HG02763 (cell line): Measurements from ENCODE around the gene SEMA4F.

Experiments used
- ATAC-seq: cut with Tn5 transposase; IDR thresholded peaks from one replicate; pipeline ENCODE4 v1.9.1; 2021; ENCODE audit warnings: mild to moderate bottlenecking, moderate library complexity; ENCODE audit not compliant: unreplicated experiment

SEMA4F gene

DNA sequence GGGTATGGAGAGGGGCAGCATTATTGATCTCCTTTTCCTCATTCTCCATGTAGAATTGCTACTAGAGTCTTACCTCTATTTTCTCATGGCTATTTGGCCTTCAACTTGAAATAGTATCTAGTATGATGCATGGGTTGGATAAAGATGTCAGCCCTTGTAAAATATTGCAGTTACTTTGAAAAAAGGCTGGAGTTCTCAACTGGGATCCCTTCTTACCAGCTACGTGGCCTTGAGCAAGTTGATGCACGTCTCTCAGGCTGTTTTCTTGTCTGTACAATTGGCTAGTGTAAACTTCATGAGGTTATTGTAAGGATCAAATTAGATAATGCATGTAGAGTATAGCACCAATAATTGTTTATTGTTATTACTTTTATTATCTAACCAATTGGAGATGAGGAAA, 50.2 kb downstream of the SEMA4F start:
- ATAC-seq = no peak

DNA sequence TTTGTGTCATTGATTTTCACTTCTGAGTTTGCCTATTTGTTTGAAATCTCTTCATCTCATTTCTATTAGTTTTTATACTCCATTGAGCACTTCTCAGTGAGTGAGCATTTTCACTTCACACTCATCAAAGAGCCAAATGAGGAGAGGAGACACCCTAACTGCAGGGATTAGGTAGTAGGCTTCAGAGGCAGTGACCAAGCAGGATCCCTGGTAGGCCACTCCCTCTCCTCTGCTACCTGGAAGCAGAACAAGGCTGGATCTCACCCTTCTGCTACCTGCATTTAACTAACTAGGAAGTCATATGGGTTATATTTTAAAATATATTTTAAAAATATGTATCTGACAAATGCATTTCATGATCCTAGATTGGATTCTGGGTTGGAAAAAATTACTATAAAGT, 52.7 kb downstream of the SEMA4F start:
- no peak for ATAC-seq

DNA sequence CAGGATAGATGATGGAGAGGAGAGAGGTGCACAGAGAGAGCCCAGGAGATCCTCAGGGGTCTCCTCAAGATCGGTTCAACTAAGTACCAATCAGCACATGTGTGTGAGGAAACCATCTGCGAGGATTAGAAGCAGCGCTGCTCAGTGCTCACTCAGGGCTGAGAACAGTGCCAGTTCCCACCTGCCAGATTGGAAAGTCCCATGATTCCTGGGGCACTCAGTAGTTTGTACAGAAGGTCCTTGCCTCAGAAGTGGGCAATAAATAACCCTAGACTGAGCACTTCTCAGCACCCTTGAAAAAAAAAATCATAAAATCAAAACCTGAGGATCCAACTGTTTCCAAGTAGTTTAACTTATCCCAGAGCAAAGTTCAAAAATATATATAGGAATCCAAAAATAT, 53.8 kb downstream of the SEMA4F start:
- ATAC-seq = no peak

DNA sequence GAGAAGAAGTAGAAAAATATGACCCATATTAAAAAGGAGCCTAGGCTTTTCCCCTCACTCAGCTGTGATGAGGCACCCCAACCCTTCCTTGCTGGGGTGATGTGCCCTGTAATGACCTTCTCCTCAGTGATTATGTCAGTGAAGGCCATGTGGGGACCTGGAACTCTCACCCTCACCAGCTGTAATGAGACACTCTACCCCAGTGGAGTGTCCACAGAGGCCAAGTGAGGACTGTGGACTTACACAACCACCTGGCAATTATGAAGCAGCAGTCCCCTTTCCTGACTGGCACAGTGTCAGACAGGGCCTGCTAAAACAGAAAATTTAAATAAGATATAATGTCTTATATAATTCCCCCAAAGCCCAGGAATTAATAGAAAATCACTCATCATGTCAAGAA, 54.2 kb downstream of the SEMA4F start:
- ATAC-seq = no peak

DNA sequence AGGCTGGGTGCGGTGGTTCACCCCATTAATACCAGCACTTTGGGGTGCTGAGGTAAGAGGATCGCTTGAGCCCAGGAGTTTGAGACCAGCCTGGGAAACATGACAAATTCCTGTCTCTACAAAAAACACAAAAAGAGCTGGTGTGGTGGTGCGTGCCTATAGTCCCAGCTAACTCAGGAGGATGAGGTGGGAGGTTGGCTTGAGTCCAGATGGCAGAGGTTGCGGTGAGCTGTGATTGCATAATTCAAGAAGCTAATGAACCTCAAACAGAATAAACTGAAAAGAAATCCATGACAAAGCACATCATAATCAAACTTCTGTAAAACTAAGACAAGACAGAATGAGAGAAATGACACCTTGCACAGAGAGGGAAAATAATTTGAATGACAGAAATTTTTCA, 54.8 kb downstream of the SEMA4F start:
- ATAC-seq = no peak

DNA sequence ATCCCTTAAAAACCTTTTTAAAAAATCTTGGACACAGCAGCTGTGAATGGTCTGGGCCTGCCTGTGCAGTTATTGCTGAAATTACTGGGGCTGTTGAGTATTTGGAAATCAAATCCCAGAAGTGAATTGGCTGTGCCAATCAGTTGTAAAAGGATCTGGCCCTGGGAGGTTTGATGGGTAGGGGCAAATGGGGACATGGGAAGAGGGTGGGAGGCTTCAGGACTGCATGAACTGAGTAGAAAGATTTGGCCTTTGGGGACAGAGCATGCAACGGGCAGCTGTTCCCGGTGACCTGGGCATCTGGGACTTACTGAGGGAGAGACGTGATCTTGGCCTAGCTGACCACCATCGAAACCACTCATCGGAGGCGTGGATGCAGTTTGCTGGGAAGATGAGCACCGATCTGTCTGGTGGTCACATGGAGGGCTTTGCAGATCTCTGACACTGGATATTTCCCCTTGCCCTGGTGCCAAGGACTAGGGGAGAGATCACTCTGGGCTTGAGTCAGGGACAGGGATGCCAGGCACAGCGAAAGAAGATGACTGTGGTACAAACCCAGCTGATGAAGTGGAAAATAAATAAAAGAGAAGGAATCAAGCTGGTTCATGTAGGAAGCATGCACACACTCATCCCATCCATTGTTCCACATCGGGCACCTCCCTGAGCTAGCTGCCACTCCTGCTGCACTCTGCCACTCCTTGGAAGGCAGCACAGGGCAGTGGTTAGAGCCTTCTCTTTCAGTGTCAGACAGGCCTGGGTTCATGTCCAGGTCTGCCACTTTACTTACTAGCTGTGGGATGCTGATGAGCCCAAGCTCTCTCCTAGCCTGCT, 58.4 kb downstream of the SEMA4F start:
- ATAC-seq = no peak

DNA sequence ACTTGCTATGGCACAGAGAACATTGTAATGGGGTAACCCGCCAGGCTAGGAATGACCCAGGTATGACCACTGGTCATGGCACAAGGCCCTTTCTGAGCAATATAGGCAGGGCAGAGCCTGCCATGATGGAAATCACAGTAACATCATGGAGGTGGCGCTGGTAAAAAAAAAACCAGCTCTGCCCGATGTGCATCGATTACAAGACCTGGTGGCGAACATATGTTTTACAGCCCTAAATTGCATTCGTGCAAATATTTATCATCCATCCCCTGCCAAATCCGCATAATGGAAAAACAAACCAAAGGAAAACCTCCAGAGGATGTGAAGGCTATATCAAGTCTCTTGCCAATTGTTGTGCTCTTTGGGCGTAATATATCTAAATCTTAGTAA, 60.6 kb downstream of the SEMA4F start:
- no peak for ATAC-seq

DNA sequence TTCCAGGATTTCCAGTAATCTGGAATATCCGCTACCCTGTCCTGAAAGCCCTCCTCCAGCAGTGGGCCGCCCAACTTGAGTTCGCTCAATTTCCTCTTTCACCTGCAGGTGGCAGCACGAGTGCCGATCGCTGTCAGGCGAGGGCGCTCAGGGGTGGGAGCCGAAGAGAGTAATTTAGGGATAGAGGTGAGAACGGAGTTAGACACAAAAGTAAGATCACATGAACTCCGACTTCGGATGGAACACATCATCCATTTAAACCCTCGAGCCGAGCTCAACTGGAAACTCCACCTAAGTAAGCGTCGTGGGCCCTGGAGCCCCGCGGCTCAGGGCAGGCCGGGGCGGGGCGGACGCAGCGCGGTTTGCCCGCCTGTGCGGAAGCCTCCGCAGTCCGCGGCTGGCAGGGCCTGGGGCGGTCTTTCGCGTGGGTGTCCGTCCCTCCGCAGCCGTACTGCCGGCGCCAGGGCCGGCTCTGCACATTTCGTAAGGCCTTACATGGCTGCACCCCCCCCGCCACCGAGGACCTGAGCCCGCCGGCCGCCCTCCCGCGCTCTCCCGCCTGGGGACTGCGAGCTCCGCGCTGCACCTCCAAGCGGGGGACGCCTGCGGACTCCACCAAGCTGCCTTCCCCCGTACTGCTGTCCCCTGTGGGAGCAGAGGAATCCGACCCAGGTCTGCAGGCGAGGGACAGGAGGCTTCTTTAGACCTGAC, 61.2 kb downstream of the SEMA4F start:
- peak; percentile 85 for ATAC-seq

DNA sequence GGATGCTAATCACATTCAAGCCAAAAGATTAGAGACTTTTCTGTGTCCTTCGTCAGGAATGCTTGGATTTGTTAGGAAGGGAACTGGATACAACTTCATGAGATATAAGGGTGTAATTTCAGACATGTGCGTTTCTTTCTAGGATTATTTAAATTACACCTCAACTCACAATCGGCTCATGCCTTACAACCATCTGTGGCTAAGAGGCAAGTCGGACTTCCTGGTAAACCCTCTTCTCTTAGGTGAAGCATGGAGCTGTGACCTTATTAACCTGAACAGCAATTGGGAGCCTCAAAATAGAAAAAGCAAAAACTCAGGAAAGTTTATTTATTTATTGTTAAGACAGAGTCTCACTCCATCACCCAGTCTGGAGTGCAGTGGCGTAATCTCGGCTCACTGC, 61.8 kb downstream of the SEMA4F start:
- ATAC-seq = no peak

DNA sequence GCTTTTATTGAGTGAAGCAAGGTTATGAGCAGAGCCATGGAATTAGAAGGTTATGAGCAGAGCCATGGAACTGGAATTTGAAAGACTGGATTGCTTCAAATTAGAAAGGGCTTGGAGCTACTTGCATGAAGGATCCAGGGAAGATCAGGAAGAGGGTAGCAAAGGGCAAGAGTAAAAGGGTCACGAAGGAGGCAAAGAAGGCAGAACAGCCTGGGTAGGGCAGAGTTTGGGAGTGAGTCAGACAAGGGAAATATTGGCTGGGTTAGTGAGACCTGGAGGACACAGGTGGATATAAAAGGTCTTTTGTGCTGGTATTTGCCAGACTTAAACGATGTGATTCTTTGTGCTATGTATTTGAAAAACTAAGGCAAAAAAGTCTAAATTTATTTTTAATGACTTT, 65.0 kb downstream of the SEMA4F start:
- no peak for ATAC-seq

DNA sequence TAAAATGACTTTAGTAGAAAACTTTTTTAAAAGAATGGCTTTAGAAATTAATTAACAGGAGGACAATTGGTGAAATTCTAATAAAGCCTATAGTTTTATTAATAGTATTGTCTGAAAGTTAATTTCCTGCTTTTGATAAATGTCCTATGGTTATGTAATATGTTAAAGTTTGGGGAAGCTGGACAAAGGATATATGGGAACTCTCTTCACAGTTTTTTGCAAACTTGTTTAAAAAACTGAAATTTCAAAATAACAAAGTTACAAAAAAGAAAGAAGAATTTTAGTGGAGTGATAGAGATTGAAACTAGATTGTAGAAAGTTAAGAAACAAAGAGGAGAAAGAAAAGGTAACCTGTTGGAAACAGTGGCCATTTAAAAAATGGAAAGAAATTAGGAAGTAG, 67.3 kb downstream of the SEMA4F start:
- no peak for ATAC-seq

DNA sequence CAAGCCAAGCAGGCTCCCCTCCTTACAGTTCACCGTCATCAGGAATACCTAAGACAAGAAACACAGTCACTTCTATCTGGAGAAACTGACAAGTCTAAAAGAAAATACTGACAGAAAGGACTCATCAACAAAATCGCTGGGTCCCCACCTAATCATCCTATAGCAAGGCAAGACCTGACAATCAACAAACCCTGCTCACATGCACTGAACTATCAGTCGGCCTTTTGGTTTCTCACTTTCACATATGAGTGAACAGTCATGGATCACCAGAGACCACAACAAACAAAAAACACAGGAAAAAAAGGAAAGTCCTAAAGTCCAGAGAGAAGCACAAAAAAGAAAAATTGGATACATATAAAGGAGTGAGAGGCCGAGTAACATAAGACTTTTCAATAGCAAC, 70.4 kb downstream of the SEMA4F start:
- ATAC-seq = no peak

DNA sequence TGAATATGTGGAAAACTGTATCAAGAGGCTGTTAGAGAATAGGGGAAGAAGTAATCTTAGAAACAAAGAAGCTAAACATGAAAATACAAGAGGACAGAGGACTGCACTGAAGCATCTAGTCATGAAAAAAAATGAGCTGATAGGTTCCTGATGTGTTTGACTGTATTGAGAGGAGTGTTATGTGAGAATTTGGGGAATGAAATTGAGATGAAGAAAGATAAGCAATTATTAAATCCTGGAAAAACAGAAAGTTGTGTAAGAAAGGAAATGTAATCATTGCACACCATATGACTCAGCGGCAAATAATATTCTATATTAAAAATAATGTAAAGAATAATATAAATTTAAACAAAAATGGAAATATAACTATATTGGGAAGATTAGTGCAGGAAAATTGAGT, 71.2 kb downstream of the SEMA4F start:
- no peak for ATAC-seq

DNA sequence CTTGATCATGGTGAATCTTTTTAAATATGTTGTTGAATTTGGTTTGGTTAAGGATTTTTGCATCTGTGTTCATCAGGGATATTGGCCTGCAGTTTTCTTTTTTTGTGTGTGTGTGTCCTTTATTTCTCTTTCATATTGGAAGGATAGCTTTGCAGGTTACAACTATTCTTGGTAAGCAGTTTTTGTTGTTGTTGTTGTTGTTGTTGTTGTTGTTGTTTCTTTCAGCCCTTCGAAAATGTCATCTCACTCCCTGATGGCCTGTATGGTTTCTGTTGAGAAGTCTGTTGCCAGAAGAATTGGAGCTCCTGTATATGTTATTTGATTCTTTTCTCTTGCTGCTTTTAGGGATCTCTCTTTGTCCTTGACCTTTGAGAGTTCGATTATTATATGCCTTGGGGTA, 74.8 kb downstream of the SEMA4F start:
- ATAC-seq = no peak

DNA sequence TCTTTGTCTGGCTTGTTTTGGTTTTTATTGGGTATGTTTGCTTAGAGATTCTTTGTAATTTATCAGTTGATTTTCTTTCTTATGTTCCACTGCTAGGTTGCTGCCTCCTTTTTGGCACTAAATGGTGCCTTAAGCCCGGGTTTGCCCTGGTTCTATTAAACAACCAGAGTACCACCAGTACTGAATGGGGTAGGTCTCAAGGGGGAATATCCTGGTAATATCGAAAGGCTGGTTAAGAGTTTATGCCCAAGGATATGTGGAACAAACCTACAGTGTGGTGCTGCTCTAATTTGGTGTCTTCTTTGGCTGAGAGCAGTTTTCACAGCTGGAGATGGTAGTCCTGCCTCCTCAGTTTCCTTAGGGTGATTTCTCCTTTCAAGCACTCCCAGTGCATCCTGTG, 76.5 kb downstream of the SEMA4F start:
- ATAC-seq = no peak
